Brain microvascular endothelial cell (primary cell): Measurements from ENCODE around the gene ISLR.

Source experiments
- DNase-seq: peaks from one replicate; pipeline ENCODE4 v3.0.0-alpha.2; 2020
- H3K27ac ChIP-seq: fragments of 250-450 bp; sonication (Bioruptor Pico); 2 replicates; pipeline ENCODE4 v1.5.1; 2020; ENCODE audit warnings: mild to moderate bottlenecking, moderate library complexity
- H3K27me3 ChIP-seq: fragments of 250-450 bp; sonication (Bioruptor Pico); replicated peaks from 2 replicates; pipeline ENCODE4 v1.5.1; 2020; ENCODE audit warnings: mild to moderate bottlenecking
- H3K36me3 ChIP-seq: fragments of 250-450 bp; sonication (Bioruptor Pico); replicated peaks from 2 replicates; pipeline ENCODE4 v1.5.1; 2020; ENCODE audit warnings: mild to moderate bottlenecking
- H3K4me3 ChIP-seq: 2 replicates; pipeline ENCODE4 v1.5.1; 2011; ENCODE audit warnings: low read depth, mild to moderate bottlenecking, control low read depth, low read length, moderate library complexity
- CTCF ChIP-seq: IDR thresholded peaks from 2 replicates; pipeline ENCODE4 v1.5.1; 2011; ENCODE audit warnings: low read depth, mild to moderate bottlenecking, moderate library complexity, low read length, control low read depth, inconsistent platforms; ENCODE audit errors: missing control alignments
- in situ Hi-C: cut with HindIII; loops from 2 replicates; pipeline ENCODE4 v1.10.0; 2017; ENCODE audit warnings: low sequenced_read_pairs, low pct_ligation_motif_present

The ISLR gene

GRCh38 chr15:74136814-74137536 is 36.5 kb upstream of the ISLR start:
- H3K27me3 ChIP-seq = peaks cover 32% of the 10 kb centered on the region
- no peak for DNase-seq
- no peak overlapping the region for H3K27ac ChIP-seq
- peak overlapping the region; percentile 34 for H3K4me3 ChIP-seq
- in situ Hi-C loops = no loop called here
- no peak for TF ChIP-seq CTCF
- no peaks in the 10 kb centered on the region for H3K36me3 ChIP-seq

GRCh38 chr15:74137537-74137894 is 36.0 kb upstream of the ISLR start:
- in situ Hi-C loops = no loop called here
- peaks cover 26% of the 10 kb centered on the region for H3K27me3 ChIP-seq

GRCh38 chr15:74138642-74139041 is 34.9 kb upstream of the ISLR start:
- no peak overlapping the region for H3K4me3 ChIP-seq
- H3K27me3 ChIP-seq = peaks cover 15% of the 10 kb centered on the region
- H3K36me3 ChIP-seq = no peaks in the 10 kb centered on the region
- in situ Hi-C loops = no loop called here
- DNase-seq = no peak
- no peak overlapping the region for H3K27ac ChIP-seq
- TF ChIP-seq CTCF = no peak

More at GRCh38 chr15:74137537-74137894, 36.0 kb upstream of the ISLR start:
- Histone ChIP-seq H3K27ac (no peak overlapping the region), H3K4me3 (no peak overlapping the region), H3K36me3 (no peaks in the 10 kb centered on the region)
- no peak for DNase-seq
- no peak for TF ChIP-seq CTCF

DNA sequence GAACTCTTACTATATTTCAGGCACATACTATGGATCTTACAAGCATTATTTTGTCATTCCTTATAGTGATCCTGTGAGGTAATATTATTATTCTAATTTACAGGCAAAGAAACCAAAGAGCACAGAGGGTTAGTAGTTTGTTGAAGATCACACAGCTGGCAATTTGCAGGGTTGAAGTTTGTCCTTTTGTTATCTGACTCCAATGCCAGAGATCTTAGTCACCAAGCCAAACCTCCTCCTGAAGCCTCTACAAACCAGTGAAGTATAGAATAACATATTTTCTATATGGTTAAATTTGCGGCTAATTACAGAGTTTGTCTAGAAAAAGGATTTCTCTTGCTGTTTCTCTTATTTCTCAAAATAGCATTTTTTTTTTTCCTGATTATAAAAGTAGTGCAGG is 31.9 kb upstream of the ISLR start:
- Histone ChIP-seq H3K4me3 (no peak overlapping the region), H3K27me3 (no peaks in the 10 kb centered on the region), H3K27ac (no peak overlapping the region), H3K36me3 (no peaks in the 10 kb centered on the region)
- in situ Hi-C loops = no loop called here
- DNase-seq = peak; percentile 29
- TF ChIP-seq CTCF = no peak

- H3K27me3 ChIP-seq = peaks cover 2% of the 10 kb centered on the region
- H3K36me3 ChIP-seq = no peaks in the 10 kb centered on the region
- H3K4me3 ChIP-seq = no peak overlapping the region
- DNase-seq = no peak
- TF ChIP-seq CTCF = peak; percentile 33
- no peak overlapping the region for H3K27ac ChIP-seq
- in situ Hi-C loops = no loop called here
These were observed 29.2 kb upstream of the ISLR start for GRCh38 chr15:74144153-74144775.
